Mucosa of rectum (tissue), 2 donors: ENCODE data around the gene RBM47.

ENCODE experiments used
- H3K27ac ChIP-seq, 2 donors: one replicate each; pipeline ENCODE4 v1.7.0; 2013; ENCODE audit warnings: inconsistent platforms in 2 of 2, low read depth in 2 of 2, low read length in 2 of 2
- H3K27me3 ChIP-seq, 2 donors: one replicate each; pipeline ENCODE4 v1.7.0; 2013; ENCODE audit warnings: low read length in 2 of 2; ENCODE audit not compliant: control insufficient read depth in 2 of 2, insufficient read depth in 2 of 2
- H3K36me3 ChIP-seq, 2 donors: one replicate each; pipeline ENCODE4 v1.7.0; 2013; ENCODE audit warnings: low read length in 2 of 2; ENCODE audit not compliant: control insufficient read depth in 2 of 2, insufficient read depth in 2 of 2
- H3K4me1 ChIP-seq, 2 donors: one replicate each; pipeline ENCODE4 v1.7.0; 2013; ENCODE audit warnings: low read length in 2 of 2, mild to moderate bottlenecking in 1 of 2; ENCODE audit not compliant: control insufficient read depth in 2 of 2, insufficient read depth in 2 of 2
- H3K4me3 ChIP-seq, 2 donors: one replicate each; pipeline ENCODE4 v1.7.0; 2013; ENCODE audit warnings: low read length in 2 of 2
- H3K9ac ChIP-seq, 2 donors: one replicate each; pipeline ENCODE4 v1.7.0; 2013; ENCODE audit warnings: low read length in 2 of 2, low read depth in 1 of 2, mild to moderate bottlenecking in 1 of 2
- H3K9me3 ChIP-seq, 2 donors: one replicate each; pipeline ENCODE4 v1.7.0; 2013; ENCODE audit warnings: low read length in 2 of 2; ENCODE audit not compliant: control insufficient read depth in 2 of 2
- donor health status: healthy.
- donor health status: Normal muscosa, but diverticular disease.

The RBM47 gene

GRCh38 chr4:40506066-40506465 lies 123.6 kb downstream of the RBM47 start:
- Histone ChIP-seq H3K9ac (no peak overlapping the region), H3K4me3 (no peak overlapping the region), H3K9me3 (no peaks in the 10 kb centered on the region), H3K4me1 (peaks cover 11 to 51% of the 10 kb centered on the region in 2 donors), H3K36me3 (peaks cover 9 to 26% of the 10 kb centered on the region in 2 donors), H3K27me3 (no peaks in the 10 kb centered on the region), H3K27ac (no peak overlapping the region)

DNA sequence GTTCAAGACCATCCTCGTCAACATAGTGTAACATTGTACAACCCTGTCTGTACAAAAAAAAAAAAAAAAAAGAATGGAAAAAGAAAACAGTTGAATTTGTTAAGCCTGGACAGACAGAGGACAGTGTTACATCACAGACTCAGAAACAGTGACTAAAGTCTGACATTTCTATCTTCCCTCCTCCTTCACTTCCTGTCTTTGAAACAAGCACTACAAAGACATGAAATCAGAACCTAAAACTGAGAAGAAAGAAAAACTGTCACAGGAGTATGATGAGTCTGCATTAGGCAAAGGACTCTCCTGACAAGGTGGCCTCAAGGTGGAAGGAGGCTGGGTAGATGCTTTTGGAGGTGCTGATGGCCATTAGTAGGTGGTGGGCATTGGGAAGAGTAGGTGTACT lies 126.7 kb downstream of the RBM47 start:
- Histone ChIP-seq H3K9me3 (no peaks in the 10 kb centered on the region), H3K9ac (no peak overlapping the region), H3K4me1 (peaks cover 11 to 34% of the 10 kb centered on the region in 2 donors), H3K4me3 (no peak overlapping the region), H3K27me3 (no peaks in the 10 kb centered on the region), H3K36me3 (peaks cover 9 to 23% of the 10 kb centered on the region in 2 donors), H3K27ac (no peak overlapping the region)

DNA sequence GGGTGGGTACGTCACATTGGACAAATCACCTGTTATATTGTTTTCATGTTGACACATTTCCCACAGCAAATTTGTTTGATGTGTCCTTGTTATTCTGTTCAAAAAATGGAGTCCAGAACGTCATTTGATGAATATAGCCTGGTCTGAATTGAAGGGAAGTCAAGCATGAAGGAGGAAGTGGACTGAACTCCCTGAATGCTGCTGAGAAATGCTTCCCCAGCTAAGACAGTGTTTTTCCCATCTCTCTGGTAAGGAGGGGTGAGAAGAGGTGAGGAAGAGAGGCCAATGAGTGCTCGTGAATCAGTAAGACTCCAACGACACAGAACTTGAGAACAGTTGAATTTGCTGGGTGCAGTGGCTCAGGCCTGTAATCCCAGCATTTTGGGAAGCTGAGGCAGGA lies 127.4 kb downstream of the RBM47 start:
- peaks cover 11 to 31% of the 10 kb centered on the region in 2 donors for H3K4me1 ChIP-seq
- H3K27ac ChIP-seq = no peak overlapping the region

GRCh38 chr4:40500781-40501180 lies 128.9 kb downstream of the RBM47 start:
- Histone ChIP-seq H3K36me3 (peaks cover 9 to 26% of the 10 kb centered on the region in 2 donors), H3K27ac (no peak overlapping the region), H3K4me1 (peaks cover 6 to 21% of the 10 kb centered on the region in 2 donors), H3K9ac (no peak overlapping the region), H3K4me3 (no peak overlapping the region), H3K27me3 (no peaks in the 10 kb centered on the region), H3K9me3 (no peaks in the 10 kb centered on the region)

More for the DNA sequence above, 127.4 kb downstream of the RBM47 start:
- no peak overlapping the region for H3K9ac ChIP-seq
- H3K4me3 ChIP-seq = no peak overlapping the region
- H3K27me3 ChIP-seq = no peaks in the 10 kb centered on the region
- H3K36me3 ChIP-seq = peaks cover 9 to 23% of the 10 kb centered on the region in 2 donors
- H3K9me3 ChIP-seq = no peaks in the 10 kb centered on the region

DNA sequence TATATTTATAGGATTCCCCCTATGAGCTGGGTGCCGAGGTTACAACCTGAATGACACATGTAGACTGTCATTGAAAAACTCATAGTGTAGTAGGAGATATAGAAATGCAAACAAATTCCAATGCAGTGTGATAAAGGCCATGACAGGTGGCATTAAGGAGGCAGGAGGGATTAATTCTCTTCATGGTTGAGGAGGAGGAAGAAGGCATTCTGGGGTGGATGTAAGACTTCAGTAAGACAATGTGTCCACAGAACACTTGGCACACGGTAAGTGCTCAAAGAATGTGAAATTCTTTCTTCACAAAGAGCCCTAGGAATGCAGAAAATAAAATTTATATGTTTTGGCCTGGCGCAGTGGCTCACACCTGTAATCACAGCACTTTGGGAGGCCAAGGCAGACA lies 136.5 kb downstream of the RBM47 start:
- no peaks in the 10 kb centered on the region for H3K9me3 ChIP-seq
- H3K9ac ChIP-seq = no peak overlapping the region
- peaks cover 7 to 10% of the 10 kb centered on the region in 2 donors for H3K36me3 ChIP-seq
- H3K4me1 ChIP-seq = peaks cover 3 to 19% of the 10 kb centered on the region in 2 donors
- no peak overlapping the region for H3K4me3 ChIP-seq
- no peak overlapping the region for H3K27ac ChIP-seq
- no peaks in the 10 kb centered on the region for H3K27me3 ChIP-seq

DNA sequence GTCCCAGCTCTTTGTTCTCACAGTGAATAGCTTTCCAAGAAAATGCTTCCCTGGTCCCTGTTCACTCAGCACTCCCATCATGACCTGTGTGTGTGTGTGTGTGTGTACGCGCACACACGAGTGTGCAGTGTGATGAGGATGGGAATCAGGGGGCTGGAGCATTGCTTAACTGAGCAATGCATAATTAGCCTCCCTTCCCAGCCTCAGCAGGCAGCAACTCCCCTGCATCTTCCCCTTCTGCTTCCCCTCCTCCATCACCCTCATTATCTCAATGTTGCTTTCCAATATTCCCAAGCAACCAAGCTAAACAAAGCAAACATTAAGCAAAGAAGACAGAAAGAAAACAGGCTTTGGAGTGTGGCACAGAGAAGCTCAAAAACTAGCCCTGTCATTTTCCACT lies 137.0 kb downstream of the RBM47 start:
- no peak overlapping the region for H3K27ac ChIP-seq
- no peak overlapping the region for H3K9ac ChIP-seq
- H3K4me1 ChIP-seq = peaks cover 3 to 19% of the 10 kb centered on the region in 2 donors
- H3K36me3 ChIP-seq = peaks cover 7 to 10% of the 10 kb centered on the region in 2 donors
- no peaks in the 10 kb centered on the region for H3K27me3 ChIP-seq
- H3K4me3 ChIP-seq = no peak overlapping the region
- H3K9me3 ChIP-seq = no peaks in the 10 kb centered on the region

GRCh38 chr4:40490481-40490880 lies 139.2 kb downstream of the RBM47 start:
- no peaks in the 10 kb centered on the region for H3K9me3 ChIP-seq
- H3K4me1 ChIP-seq = peaks cover 3 to 17% of the 10 kb centered on the region in 2 donors
- H3K27me3 ChIP-seq = no peaks in the 10 kb centered on the region
- no peak overlapping the region for H3K4me3 ChIP-seq
- no peak overlapping the region for H3K9ac ChIP-seq
- H3K27ac ChIP-seq = no peak overlapping the region
- peaks cover 7 to 8% of the 10 kb centered on the region in 2 donors for H3K36me3 ChIP-seq

GRCh38 chr4:40489961-40490360 lies 139.7 kb downstream of the RBM47 start:
- Histone ChIP-seq H3K4me1 (peaks cover 3 to 17% of the 10 kb centered on the region in 2 donors), H3K36me3 (peaks cover 10 to 11% of the 10 kb centered on the region in 2 donors), H3K4me3 (no peak overlapping the region), H3K27ac (no peak overlapping the region), H3K9ac (no peak overlapping the region), H3K9me3 (no peaks in the 10 kb centered on the region), H3K27me3 (no peaks in the 10 kb centered on the region)

- H3K36me3 ChIP-seq = peaks cover 9 to 13% of the 10 kb centered on the region in 2 donors
- H3K9ac ChIP-seq = no peak overlapping the region
- H3K27me3 ChIP-seq = no peaks in the 10 kb centered on the region
- no peaks in the 10 kb centered on the region for H3K9me3 ChIP-seq
- H3K4me3 ChIP-seq = no peak overlapping the region
- H3K4me1 ChIP-seq = peaks cover 1 to 3% of the 10 kb centered on the region in 2 donors
- no peak overlapping the region for H3K27ac ChIP-seq
Measured at GRCh38 chr4:40486534-40486933, 143.1 kb downstream of the RBM47 start.

GRCh38 chr4:40484346-40485090 lies 145.1 kb downstream of the RBM47 start:
- H3K4me3 ChIP-seq = no peak overlapping the region
- no peak overlapping the region for H3K27ac ChIP-seq
- H3K27me3 ChIP-seq = no peaks in the 10 kb centered on the region
- H3K36me3 ChIP-seq = peaks cover 9 to 15% of the 10 kb centered on the region in 2 donors
- peaks cover 0 to 2% of the 10 kb centered on the region in 2 donors for H3K4me1 ChIP-seq
- no peaks in the 10 kb centered on the region for H3K9me3 ChIP-seq
- no peak overlapping the region for H3K9ac ChIP-seq
